OCI-LY1 (cell line): Measurements from ENCODE around the gene ZNF132.

ENCODE experiments used
- CTCF ChIP-seq: fragments of 200-600 bp; sonication (generic), shearing (Covaris generic); IDR thresholded peaks from 2 replicates; pipeline ENCODE4 v1.5.1; 2017; ENCODE audit warnings: mild to moderate bottlenecking, antibody characterized with exemption, low read length, moderate library complexity, mixed read lengths
- EZH2 ChIP-seq: fragments of 200-600 bp; sonication (generic), shearing (Covaris generic); IDR thresholded peaks from 2 replicates; pipeline ENCODE4 v1.8.0; 2017; ENCODE audit warnings: borderline replicate concordance, mixed run types, mild to moderate bottlenecking, antibody characterized with exemption, low read length, moderate library complexity, mixed read lengths

- TF ChIP-seq CTCF (no peak), EZH2 (no peak)
Observed at GRCh38 chr19:58480831-58481230, 40.9 kb upstream of the ZNF132 start.
